GM03348 (cell line): ENCODE data around the gene ARHGAP28.

Experiments used
- DNase-seq: peaks from one replicate; pipeline ENCODE4 v3.0.0; 2012; ENCODE audit warnings: low spot score

The ARHGAP28 gene, protein sequence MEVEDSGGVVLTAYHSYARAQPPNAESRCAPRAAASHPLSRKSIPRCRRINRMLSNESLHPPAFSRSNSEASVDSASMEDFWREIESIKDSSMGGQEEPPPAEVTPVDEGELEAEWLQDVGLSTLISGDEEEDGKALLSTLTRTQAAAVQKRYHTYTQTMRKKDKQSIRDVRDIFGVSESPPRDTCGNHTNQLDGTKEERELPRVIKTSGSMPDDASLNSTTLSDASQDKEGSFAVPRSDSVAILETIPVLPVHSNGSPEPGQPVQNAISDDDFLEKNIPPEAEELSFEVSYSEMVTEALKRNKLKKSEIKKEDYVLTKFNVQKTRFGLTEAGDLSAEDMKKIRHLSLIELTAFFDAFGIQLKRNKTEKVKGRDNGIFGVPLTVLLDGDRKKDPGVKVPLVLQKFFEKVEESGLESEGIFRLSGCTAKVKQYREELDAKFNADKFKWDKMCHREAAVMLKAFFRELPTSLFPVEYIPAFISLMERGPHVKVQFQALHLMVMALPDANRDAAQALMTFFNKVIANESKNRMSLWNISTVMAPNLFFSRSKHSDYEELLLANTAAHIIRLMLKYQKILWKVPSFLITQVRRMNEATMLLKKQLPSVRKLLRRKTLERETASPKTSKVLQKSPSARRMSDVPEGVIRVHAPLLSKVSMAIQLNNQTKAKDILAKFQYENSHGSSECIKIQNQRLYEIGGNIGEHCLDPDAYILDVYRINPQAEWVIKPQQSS

DNA sequence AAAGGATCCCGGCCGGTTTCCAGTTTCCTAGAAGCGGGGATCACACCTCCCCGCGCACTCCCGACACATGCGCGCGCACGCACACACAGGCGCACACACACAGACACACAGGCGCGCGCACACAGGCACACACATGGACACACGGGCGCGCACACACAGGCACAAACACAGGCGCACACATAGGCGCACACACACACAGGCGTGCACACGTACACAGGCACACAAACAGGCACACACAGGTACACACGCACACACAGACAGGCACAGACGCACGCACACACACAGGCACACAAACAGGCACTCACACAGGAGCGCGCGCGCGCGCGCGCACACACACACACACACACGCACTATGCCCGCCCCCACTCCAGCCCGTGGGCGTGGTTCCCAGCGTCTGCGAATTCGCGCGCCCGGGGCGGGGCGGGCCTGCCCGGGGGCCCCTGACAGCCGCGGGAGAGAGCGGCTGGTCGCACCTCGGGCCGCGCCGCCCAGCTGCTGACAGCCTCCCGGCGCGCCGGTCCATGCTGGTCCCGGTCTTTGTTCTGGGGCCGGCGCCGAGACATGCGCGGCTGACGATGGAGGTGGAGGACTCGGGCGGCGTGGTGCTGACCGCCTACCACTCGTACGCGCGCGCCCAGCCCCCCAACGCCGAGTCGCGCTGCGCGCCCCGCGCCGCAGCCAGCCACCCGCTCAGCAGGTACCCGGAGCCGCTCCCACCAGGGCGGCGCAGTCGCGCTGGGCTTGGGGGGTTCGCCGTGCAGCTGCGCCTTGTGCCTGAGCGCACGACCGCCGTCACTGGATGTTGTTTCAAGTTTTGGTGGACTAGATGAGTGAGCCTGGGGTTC, at the start of gene ARHGAP28:
Gene ARHGAP28, plus strand, starts transcription at position 470 of the 845 bp plus-strand sequence. Its CDS starts 106 bp downstream, at position 576.
- DNase-seq: peak; percentile 84

DNA sequence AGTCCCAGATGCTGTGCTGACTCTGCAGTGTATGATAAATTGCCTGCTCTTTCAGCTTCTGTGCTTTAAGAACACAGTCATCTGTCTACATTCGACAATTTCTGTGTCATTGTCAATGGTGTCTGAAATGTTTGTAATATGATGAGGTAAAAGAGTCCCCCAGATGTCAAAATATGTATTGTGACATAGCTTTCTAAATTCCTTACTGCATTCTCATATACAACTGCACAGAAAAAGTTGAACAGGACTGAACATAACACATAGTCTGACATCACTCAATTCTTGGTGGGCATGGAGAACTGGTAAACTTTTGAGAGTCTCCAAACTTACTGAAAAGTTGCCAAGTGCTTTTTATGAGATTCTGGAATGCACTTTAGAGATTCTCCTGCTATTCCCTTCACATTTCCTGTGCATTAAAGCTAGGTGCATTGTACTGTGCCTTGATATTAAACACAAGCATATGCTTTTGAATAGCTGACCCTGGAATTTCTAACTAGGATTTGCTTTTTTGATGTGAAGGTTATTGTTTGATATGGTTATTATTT, 48.1 kb upstream of the ARHGAP28 start:
- DNase-seq: no peak

DNA sequence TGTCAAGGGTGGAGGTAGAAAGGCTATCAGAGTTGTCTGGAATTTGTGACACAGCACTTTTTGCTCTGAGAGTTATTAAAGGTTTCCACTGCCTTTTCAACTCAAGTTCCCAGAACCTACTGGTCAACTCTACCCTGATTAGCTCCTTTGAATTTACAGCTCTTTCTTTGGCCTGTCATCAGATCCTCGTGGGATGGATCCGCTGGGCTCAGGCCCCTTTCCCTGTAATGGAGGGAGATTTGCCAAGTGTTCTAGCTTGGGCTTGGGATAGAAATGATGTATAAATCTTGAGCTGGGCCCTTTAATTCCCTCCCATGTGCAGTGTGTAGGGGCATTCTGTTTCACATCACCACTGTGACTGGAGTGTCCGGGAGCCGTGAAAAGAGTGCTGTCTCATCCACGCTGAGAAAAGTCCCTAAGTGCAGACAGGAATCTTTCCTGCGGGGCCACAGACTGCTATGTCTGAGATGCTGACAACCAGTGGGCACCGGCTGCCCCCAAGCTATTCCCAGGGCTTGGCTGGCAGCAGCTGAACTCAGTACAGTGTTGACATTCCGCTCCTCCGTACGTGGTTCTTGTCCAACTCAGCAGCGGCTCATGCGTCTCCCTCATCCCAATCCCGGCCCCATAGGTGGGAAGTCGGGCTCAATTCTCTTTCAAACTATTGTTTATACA, 46.9 kb upstream of the ARHGAP28 start:
- no peak for DNase-seq

DNA sequence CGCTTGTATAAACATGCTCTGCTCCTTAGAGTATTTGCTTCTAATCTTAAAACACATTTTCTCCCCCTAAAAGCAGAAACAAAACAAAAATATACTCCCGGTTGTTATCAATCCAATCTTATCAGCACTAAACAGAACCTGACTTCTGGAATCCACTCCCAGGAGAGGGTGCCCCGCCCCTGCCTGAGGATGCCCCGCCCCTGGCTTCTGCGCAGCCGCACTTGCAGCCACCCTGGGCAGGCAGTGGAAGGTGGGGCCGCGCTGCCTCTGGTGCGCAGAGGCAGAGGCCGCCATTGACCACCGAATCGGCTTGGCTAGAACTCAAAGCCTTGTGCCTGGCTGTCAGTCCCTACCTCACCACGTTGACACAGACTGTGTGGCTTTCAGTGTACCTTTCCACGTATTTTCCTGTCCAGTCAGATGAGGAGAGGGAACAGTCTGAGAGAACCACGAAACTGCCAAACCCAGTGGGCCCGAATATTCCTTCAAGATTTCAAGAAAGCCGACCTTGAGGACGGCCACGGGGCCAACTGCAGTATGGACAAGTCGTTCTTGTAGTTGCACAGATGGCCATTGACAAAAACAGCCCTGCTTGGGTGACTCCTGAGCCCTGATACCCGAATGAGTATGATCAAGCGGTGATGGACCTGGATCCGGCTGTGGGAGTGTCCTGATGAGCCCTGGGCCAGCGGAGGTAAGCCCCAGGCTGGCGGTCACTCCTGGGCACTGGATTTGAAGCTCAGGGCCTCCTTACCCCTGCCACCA, 46.2 kb upstream of the ARHGAP28 start:
- DNase-seq: no peak

DNA sequence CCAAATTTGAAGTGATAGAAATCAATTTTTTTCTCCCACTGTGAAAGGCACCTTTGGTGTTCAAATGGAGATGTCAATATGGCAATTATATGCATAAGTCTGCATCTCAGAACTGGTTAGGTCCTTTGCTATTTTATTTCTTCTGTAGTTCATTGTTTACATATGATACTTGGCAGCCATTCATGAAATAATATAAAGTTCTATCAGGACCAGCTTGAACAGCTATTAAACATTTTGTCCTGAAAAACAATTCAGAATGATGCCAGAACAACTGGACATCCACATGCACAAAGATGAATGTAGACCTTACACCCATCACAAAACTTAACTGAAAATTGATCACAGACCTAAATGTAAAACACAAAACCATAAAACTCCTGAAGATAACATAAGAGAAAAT, 41.8 kb upstream of the ARHGAP28 start:
- DNase-seq: no peak

DNA sequence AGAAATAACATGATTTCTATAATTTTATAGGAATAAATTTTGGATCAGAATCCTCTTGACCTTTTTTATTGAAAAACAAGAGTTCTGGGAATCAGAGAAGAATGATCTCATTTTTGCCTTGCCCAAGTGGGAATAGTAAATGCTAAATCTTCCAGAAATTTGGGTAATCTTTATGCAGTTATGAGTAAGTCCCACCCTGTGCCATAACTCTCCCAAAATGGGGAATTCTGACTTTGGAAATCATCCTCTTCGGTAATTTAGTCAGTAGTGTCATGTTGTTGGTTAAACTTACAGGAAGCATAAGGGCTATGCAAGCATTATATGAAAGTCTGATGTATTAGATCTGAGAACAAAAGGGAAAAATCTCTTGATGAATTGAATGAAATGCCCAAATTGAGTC, 20.6 kb upstream of the ARHGAP28 start:
- no peak for DNase-seq

DNA sequence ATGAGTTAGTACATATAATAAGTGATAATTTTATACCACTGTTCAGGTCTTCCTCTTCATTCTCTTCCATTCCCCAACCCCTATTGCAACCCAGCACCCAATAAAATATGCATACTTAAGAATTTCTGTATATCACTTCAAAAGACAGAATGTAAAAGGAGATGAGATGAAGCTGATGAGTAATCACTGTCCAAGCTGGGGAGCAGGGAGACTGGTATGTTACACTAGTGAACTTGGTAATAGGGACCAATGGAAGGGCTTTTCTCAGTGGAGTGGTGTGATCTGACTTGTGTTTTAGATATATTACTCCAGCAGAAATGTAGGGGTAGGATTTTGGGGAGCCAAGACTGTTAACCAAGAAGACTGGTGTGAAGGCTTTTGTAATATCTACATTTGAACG, 18.0 kb upstream of the ARHGAP28 start:
- no peak for DNase-seq

DNA sequence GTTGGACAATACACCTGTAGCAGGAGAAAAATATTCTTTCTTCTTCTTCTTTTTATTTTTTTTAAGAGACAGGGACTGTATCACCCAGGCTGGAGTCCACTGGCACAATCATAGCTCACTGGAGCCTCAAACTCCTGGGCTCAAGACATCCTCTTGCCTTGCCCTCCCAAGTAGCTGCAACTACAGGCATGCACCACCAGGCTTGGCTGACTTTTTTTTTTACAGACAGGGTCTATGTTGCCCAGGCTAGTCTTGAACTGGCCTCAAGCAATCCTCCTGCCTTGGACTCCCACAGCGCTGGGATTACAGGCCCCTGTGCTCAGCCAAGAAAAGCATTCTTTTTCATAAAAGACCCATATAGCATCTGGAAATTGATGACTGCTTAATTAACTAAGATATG, 17.1 kb upstream of the ARHGAP28 start:
- DNase-seq: no peak

DNA sequence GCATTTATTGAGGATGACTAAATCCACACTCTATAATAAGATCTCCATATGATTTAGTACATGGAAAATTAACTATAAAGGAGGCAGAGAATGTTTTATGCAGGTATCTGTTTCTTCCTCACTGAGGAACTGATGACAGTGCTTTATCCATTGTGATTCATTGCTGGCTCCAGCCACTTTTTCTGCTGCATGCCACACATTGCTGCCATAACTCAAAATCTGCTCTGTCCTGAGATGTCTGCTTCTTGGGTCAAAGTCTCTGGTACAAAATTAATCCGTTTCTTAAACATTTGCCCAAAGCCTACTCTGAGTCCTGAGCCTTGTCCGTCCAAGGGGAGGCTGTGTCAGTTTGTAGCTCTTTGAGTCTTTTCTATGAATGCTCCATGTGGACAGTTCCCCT, 15.5 kb upstream of the ARHGAP28 start:
- DNase-seq: no peak

DNA sequence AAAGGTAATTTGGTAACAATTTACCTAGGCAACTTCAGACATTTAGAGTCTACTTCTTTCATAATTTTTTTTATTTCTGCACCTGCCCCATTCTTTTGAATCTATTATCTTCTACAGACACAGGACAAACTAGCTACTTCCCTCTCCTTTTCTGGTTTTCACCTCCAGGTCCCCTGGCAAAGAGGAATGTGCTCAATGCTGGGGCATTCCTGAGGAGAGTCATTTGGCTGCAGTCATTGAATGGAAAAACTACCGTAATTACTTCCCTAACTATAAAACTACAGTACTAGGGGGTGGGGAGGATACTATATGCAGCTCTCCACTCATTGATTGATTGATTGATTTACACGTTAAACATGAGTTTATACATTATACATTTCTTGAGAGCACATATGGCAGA, 11.2 kb upstream of the ARHGAP28 start:
- DNase-seq: no peak

DNA sequence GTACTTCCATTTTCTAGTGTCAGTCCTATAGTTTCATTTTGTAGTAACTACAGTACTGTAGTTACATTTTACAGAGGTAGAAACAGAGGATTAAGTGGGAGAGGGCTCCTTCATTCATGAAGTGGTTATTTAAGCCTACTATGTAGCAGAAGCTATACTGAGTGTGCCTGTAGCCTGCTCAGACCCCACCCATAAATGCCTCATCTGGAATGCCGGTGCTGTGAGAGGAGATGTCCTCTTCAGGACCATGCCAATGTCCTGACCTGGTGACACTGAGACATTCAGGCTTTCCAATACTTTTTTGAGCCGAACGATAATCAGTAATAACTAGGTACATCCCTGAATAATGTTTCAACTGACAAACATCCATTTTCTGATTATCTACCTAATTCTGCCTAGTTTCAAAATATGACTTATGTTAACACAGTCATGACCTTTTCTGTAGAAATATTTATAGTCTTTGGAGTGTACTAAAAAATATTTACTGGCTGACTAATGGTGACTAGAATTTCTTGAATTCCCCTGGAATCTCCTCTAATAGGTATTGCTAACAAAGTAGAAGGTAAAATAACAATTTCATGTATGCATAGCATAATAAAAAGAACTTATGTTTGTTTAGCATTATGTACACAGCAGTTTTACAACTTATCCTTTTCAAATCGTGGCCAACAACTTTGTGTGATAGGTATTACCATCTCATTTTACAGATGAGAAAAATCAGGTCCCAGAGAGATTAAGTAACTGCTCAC, 10.2 kb upstream of the ARHGAP28 start:
- no peak for DNase-seq

DNA sequence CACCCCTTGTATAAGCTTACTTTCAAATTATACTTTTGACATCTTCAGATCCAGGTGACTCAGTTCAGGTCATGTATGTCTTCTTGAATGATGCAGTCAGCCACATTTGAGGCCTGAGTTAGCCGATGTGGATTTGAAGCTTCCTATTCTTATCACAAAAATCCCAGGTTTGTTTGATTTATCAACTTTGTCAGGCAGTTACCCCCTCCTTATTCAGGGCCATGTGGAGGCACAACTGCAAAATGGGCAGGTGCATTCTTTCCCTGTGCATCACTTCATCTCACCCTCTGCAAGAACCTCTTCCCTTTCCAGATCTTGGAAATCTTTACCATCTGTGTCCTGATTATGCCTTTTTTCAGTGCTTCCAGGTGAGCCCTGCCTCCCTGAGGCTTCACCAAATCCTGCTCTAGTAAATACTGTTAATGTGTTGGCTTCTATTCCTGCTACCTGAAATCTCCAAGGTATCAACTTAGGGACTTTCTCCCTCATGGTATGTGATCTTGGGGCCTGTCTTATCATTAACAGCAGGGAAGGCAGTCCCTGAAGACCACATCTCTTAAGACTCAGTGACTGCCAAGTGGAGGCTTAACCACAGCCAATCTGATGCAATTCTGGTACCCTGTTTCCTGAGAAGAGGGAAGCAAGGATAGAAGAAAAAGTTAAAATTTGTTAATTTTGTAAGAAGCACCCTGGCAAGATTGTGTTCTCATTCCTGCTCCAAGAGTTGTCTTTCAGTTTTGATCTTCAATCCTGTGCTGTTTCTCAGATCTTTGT, 9.4 kb upstream of the ARHGAP28 start:
- DNase-seq: no peak

DNA sequence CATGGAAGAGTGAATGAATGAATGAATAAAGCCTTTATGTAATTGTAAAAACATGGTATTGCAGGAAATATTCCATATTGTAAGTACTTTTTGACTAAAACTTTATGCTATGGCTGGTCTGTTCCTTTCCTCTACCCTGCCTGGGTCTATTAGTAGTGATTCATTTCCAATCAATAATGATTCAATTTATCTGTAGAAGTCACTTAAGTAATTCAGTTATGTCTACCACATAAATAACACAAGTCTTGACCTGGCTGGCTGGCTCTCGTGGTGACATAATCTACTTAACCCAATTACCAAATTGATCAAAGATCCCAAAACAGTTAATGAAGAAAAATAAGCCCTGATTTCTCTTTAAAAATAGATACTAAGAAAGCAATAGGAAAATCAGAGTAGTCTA, 7.8 kb upstream of the ARHGAP28 start:
- DNase-seq: no peak

DNA sequence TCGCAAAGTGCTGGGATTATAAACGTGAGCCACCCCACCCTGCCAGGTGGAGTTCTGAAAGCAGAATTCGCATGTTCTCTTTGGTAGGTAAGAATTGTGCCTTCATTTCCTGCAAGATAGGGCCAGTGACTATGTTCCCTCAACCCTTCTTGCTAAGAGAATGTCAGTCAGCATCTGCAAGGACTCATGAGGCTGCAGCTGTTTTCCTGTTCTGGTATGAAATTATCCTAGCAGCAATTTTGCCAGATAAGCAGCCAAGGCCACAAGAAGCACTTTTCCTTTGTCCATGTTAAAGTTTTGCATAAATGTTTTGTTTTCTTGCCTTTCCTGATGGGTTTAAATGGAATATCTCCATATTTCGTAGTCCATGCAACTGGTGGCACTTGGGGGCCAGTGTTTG, 6.8 kb upstream of the ARHGAP28 start:
- no peak for DNase-seq

DNA sequence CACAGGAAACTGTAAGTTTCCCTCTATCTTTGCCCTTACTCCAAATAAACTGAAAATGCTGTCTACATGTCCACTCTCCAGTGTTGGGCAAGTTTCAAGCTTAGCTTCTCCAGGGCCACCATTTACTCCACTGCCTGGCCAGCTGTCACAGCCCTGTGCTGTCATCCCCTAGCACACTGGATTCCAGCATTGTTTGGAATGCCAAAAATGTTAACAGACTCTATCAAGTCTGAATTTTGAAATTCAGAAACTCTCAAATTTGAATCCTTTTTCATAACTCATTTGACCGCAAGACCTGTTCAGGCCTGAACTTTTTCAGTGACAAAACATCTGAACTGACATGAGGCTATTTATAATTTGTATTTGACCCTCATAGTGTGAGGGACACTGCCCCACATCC, 5.2 kb upstream of the ARHGAP28 start:
- DNase-seq: no peak

DNA sequence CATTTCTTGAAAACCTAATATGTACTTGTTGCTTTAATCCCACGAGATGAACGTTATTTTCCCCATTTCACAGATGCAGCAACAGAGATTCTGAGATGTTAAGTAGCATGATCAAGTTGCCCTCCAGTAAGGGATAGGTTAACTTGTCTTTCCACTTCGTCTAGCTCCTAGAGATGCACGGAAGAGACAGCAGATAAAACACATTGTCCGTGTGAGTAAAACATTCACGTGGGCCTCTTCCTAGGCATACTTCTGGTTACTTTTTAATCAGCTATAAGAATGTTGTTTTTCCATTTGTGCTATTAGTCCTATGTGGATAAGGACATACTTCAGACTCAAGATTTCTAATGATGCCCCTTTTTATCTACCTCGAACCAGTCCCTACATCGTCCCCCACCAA, 1.2 kb upstream of the ARHGAP28 start:
- DNase-seq: no peak

DNA sequence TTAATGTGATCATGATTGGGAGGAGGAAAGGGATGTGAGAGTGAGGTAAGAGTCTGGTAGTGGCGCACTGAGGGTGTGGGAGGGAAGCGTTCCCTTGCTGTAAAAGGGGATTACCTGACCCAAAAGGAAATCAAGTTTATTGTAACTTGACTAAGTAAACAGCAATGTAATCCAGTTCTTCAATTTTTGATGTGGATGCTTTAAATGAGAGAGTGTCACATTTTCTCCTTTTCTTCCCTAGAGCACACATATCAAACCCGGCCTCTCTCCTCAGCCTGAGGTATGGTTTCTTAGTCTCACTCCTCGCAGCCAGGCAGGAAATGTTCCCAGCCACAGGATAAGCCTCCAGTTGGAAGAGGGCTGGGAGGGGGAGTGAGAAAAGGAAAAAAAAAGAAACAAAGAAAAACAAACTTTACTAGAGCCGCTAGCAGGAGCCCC, 688 bp upstream of the ARHGAP28 start:
- DNase-seq: no peak

DNA sequence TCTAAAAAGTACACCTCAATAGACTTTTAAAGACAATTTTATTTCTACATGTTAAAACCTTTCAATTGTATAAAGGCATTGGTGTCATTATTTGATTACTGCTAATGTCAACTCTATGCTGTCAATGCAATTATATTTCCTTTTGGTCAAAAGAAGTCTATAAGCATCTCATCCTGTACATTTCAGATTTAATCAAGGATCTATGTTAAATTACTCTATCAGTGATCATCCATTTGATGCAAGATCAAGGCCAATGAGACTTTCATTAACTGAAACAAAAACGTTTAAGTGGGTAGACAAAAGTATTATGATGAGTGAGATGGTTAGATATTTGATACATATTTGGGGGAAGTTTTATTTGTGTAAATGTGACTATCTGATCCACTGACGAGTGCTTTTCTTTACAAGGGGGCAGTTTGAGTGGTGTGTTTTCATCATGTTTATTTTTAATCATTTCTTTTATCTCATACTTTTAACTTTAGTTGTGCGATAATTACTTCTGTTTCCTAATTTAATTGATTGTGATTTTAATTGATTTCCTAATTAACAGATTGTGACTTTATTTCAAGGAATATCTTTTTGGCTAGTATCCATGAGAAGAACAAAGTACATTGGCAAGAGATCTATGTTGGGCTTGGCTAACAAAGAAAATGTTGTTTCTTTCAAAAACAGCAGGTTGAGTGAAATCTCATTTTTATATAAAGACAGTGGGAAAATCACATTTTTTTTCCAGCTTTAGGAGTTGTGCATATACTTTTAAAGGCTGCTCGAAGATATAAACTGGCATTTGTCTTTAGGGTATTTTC, 1.1 kb downstream of the ARHGAP28 start:
- DNase-seq: no peak

DNA sequence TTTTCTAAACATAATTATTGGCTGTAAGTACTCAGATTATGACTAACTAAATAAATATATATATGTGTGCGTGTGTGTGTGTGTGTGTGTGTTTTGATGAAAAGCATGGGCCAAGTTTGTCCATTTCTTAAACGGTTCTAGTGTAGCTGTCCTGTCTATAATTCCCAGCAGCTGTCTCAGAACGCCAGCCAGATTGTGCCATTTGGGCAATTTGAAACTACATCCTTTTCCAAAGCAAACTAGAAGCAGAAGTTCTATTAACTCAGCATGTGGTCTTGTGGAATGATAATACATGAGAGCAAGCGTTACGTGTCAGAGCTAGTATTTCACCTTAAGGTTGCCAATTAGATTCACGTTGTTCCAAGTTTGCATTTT, 1.7 kb downstream of the ARHGAP28 start:
- DNase-seq: peak; percentile 20
